Calu3 (cell line): ENCODE results near the gene TMBIM1. TPM values are rescaled to one million over a fixed set of nuclear protein-coding genes. Genes with fewer than 3 reads are reported as not detected.

Experiments used
- BruUV-seq: library from RNA; stranded (reverse); fragments of 400-500 nt; replicated peaks from 2 replicates; lab custom pipeline; 2021; lab: Mats Ljungman, UMichigan
- CTCF ChIA-PET: fragments of 300-600 bp; sonication (Branson Sonifier 250); formaldehyde crosslinking; loops from one replicate; lab custom pipeline; 2022; ENCODE audit warnings: antibody characterized with exemption; lab: Charles Lee
- DNase-seq: peaks from one replicate; pipeline ENCODE4 v3.0.0; 2022
- H3K27ac Mint-ChIP-seq: one replicate; pipeline ENCODE4 v1.8.0; 2022; ENCODE audit warnings: mixed read lengths; ENCODE audit not compliant: unreplicated experiment
- H3K27me3 Mint-ChIP-seq: one replicate; pipeline ENCODE4 v1.8.0; 2022; ENCODE audit warnings: mixed read lengths; ENCODE audit not compliant: unreplicated experiment
- H3K36me3 Mint-ChIP-seq: one replicate; pipeline ENCODE4 v1.8.0; 2022; ENCODE audit warnings: mild to moderate bottlenecking, moderate library complexity, mixed read lengths; ENCODE audit not compliant: insufficient read depth, unreplicated experiment
- H3K4me1 Mint-ChIP-seq: one replicate; pipeline ENCODE4 v1.8.0; 2022; ENCODE audit warnings: mild to moderate bottlenecking, low read depth, mixed read lengths; ENCODE audit not compliant: unreplicated experiment
- H3K4me3 Mint-ChIP-seq: one replicate; pipeline ENCODE4 v1.8.0; 2022; ENCODE audit warnings: mild to moderate bottlenecking, low read depth, moderate library complexity, mixed read lengths; ENCODE audit not compliant: unreplicated experiment
- H3K9me3 Mint-ChIP-seq: one replicate; pipeline ENCODE4 v1.8.0; 2022; ENCODE audit warnings: low read depth, mixed read lengths; ENCODE audit not compliant: unreplicated experiment
- CTCF ChIP-seq: fragments of 200-600 bp; IDR thresholded peaks from one replicate; pipeline ENCODE4 v1.8.0; 2022; ENCODE audit warnings: antibody characterized with exemption; ENCODE audit not compliant: unreplicated experiment
- intact Hi-C: fragments of 100-400 bp; cut with micrococcal nuclease; formaldehyde crosslinking; loops from one replicate; pipeline ENCODE4 v1.10.0; 2022; ENCODE audit not compliant: unreplicated experiment
- microRNA-seq: library from miRNA; unstranded; fragments of <30 nt; microRNA quantifications from one replicate; pipeline ENCODE4 v1.2.0, GENCODE V29; 2022
- total RNA-seq: library from RNA; stranded (reverse); gene quantifications from 2 replicates; pipeline ENCODE4 v1.2.3, GENCODE V29; 2022

The TMBIM1 gene
- total RNA-seq, 1 experiment from 2014 or later: 229 TPM

- Mint-ChIP-seq H3K36me3 (peaks cover 85% of the 10 kb centered on the region), H3K4me3 (no peak overlapping the region), H3K27ac (peak overlapping the region; percentile 52), H3K27me3 (no peaks in the 10 kb centered on the region), H3K4me1 (peaks cover 65% of the 10 kb centered on the region), H3K9me3 (no peaks in the 10 kb centered on the region)
- no peak for TF ChIP-seq CTCF
- no TSS peak for BruUV-seq
- CTCF ChIA-PET: no interaction called here
- no peak for DNase-seq
- intact Hi-C loops: no loop called here
Observed at GRCh38 chr2:218226903-218227302, 65.4 kb downstream of the TMBIM1 start.

Small RNA genes lying within 50 kb of the gene (microRNA-seq; reads per million reads assigned to microRNA genes)
- gene MIR6513 (4.9 reads per million, percentile 14 among the genes with 10 or more reads in this experiment), gene MIR6810 (4.6 reads per million, percentile 11 among the genes with 10 or more reads in this experiment)

Other genes starting within 250 kb of the TMBIM1 start
- gene RUFY4, start 223.2 kb downstream of the TMBIM1 start, total RNA-seq: 0.21 and 2.6 TPM in 2 replicates
- gene CXCR2, start 166.5 kb downstream of the TMBIM1 start, total RNA-seq: not detected in 2 replicates
- gene CXCR1, start 125.5 kb downstream of the TMBIM1 start, total RNA-seq: not detected in 2 replicates
- gene ARPC2, start 75.3 kb downstream of the TMBIM1 start, total RNA-seq: 368 and 374 TPM in 2 replicates
- 1.1 and 1.5 TPM in 2 replicates for gene GPBAR1, start 31.5 kb downstream of the TMBIM1 start, total RNA-seq
- gene AAMP, start 22.4 kb downstream of the TMBIM1 start, total RNA-seq: 102 and 117 TPM in 2 replicates
- 46.8 and 54.0 TPM in 2 replicates for gene PNKD, start 22.0 kb downstream of the TMBIM1 start, total RNA-seq
- 0.71 TPM in 1 of 2 replicates, not detected in the other for gene CATIP, start 64.4 kb upstream of the TMBIM1 start, total RNA-seq
- 0.12 TPM in 1 of 2 replicates, not detected in the other for gene SLC11A1, start 89.8 kb upstream of the TMBIM1 start, total RNA-seq
- 58.0 and 59.3 TPM in 2 replicates for gene CTDSP1, start 107.4 kb upstream of the TMBIM1 start, total RNA-seq
- 9.0 and 16.4 TPM in 2 replicates for gene VIL1, start 126.6 kb upstream of the TMBIM1 start, total RNA-seq